ENCODE data around the gene ALDH1A3. TPM values are rescaled to one million over a fixed set of nuclear protein-coding genes. Genes with fewer than 3 reads are reported as not detected.

ALDH1A3 gene
- total and polyA plus RNA-seq, 2 donors (not counting 1 experiment from before 2014, with no cell fraction given), result not detected

DNA sequence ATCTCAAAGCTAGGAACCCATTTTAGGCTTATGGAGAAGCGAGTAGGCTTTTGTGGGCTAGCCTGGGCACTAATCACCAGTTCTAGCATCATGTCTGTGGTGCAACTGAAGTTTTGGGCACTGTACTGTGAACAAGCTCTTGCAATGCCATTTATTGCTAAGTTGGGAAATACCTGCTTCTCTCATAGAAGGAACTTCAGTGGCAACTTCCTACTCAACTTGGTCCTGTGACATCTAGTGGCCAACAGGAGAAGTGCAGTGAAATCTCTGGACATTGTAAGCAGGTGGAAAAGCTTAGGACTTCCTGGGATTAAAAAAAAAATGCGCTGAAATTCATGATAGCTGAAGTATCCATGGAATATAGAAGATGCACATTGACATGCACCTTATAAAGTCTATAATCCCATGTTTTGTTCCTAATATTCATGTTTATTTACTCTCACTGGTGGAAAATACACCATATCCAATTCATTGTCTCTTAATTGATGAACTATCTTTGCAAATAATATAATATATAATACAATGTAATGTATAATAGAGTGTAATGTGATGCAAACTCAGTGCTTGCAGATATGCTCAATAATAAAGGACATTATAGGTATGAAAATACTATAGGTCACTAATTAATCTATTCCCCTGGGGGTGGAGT, 6.5 kb upstream of the ALDH1A3 start:
- H3K4me1 ChIP-seq (ENCODE audit: control insufficient read depth in 2 of 2, insufficient read depth in 2 of 2, low read length in 2 of 2), result no peaks in the 10 kb centered on the region
- H4K20me1 ChIP-seq (ENCODE audit: control insufficient read depth, insufficient read depth, low read length, poor library complexity, severe bottlenecking), result no peaks in the 10 kb centered on the region
- H3K9ac ChIP-seq (ENCODE audit: low read length), result no peak overlapping the region
- no peaks in the 10 kb centered on the region for H3K79me2 ChIP-seq (ENCODE audit: control insufficient read depth, insufficient read depth, low read length)
- Mint-ChIP-seq H3K9me3 (ENCODE audit: insufficient read depth) (no peaks in the 10 kb centered on the region), H3K27me3 (peaks cover 30% of the 10 kb centered on the region), H3K27ac (no peak overlapping the region), H3K4me3 (no peak overlapping the region), H3K4me1 (no peaks in the 10 kb centered on the region)
- ChIA-PET POLR2A (no interaction called here), CTCF (interaction anchor here (0.7 to 2.6 kb wide), 27 partner anchors 9 to 1599 kb away, joined by 3 to 15 read pairs (median 4); partner anchors contain the start of genes ASB7 and LINS1)
- peaks cover 0 to 13% (median 6%) of the 10 kb centered on the region in 3 donors for H3K9me3 ChIP-seq (ENCODE audit: control extremely low read depth in 1 of 3, control insufficient read depth in 2 of 3, insufficient read depth in 1 of 3, low read length in 2 of 3)
- peak; percentile 73 for DNase-seq
- peaks cover 0 to 25% (median 6%) of the 10 kb centered on the region in 4 experiments for H3K27me3 ChIP-seq (replicated peaks in 1 of 4; ENCODE audit: control extremely low read depth in 1 of 4, control insufficient read depth in 3 of 4, insufficient read depth in 4 of 4, low read length in 3 of 4)
- peak; percentile 80 for ATAC-seq (ENCODE audit: low read depth)
- no peaks in the 10 kb centered on the region for H3K36me3 ChIP-seq (replicated peaks in 1 of 2; ENCODE audit: control extremely low read depth in 1 of 2, control insufficient read depth in 1 of 2, extremely low read depth in 1 of 2, insufficient read depth in 2 of 2, low read length in 1 of 2)
- TF ChIP-seq, protein P1, sequence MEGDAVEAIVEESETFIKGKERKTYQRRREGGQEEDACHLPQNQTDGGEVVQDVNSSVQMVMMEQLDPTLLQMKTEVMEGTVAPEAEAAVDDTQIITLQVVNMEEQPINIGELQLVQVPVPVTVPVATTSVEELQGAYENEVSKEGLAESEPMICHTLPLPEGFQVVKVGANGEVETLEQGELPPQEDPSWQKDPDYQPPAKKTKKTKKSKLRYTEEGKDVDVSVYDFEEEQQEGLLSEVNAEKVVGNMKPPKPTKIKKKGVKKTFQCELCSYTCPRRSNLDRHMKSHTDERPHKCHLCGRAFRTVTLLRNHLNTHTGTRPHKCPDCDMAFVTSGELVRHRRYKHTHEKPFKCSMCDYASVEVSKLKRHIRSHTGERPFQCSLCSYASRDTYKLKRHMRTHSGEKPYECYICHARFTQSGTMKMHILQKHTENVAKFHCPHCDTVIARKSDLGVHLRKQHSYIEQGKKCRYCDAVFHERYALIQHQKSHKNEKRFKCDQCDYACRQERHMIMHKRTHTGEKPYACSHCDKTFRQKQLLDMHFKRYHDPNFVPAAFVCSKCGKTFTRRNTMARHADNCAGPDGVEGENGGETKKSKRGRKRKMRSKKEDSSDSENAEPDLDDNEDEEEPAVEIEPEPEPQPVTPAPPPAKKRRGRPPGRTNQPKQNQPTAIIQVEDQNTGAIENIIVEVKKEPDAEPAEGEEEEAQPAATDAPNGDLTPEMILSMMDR (IDR thresholded peaks at IDR 0.05), result peak; percentile 97
- TF ChIP-seq EZH2 (IDR thresholded peaks at IDR 0.05; ENCODE audit: borderline replicate concordance, insufficient read depth, low read depth, low read length, poor library complexity, severe bottlenecking), result no peak
- H3K27ac ChIP-seq (ENCODE audit: low read length in 2 of 2), result no peak overlapping the region
- no peak overlapping the region for H3K4me3 ChIP-seq (ENCODE audit: control extremely low read depth in 1 of 5, extremely low read depth in 1 of 5, insufficient read depth in 1 of 5, low read depth in 2 of 5, low read length in 4 of 5)
- no peak overlapping the region for H3K4me2 ChIP-seq (replicated peaks; ENCODE audit: low read depth, low read length, poor library complexity, severe bottlenecking)
- WGBS (ENCODE audit: insufficient coverage), result no CpG with 5 or more reads among the region's 2 CpGs
- intact Hi-C loops (cut with micrococcal nuclease), result loop anchor here (1.0 to 2.0 kb wide), 2 partner anchors 46 to 245 kb away; partner anchors contain the start of gene LRRK1
- no peak overlapping the region for H2AFZ ChIP-seq (ENCODE audit: insufficient read depth, low read depth, low read length, poor library complexity, severe bottlenecking)

GRCh38 chr15:100875495-100875894, 4.1 kb upstream of the ALDH1A3 start:
- no peak overlapping the region for H2AFZ ChIP-seq (ENCODE audit: insufficient read depth, low read depth, low read length, poor library complexity, severe bottlenecking)
- H3K27me3 ChIP-seq (replicated peaks in 1 of 4; ENCODE audit: control extremely low read depth in 1 of 4, control insufficient read depth in 3 of 4, insufficient read depth in 4 of 4, low read length in 3 of 4), result peaks cover 0 to 37% (median 13%) of the 10 kb centered on the region in 4 experiments
- no peak overlapping the region for H3K4me3 ChIP-seq (ENCODE audit: control extremely low read depth in 1 of 5, extremely low read depth in 1 of 5, insufficient read depth in 1 of 5, low read depth in 2 of 5, low read length in 4 of 5)
- no peak overlapping the region for H3K4me2 ChIP-seq (replicated peaks; ENCODE audit: low read depth, low read length, poor library complexity, severe bottlenecking)
- no peaks in the 10 kb centered on the region for H3K36me3 ChIP-seq (replicated peaks in 1 of 2; ENCODE audit: control extremely low read depth in 1 of 2, control insufficient read depth in 1 of 2, extremely low read depth in 1 of 2, insufficient read depth in 2 of 2, low read length in 1 of 2)
- ChIA-PET CTCF (interaction anchor here (1.0 to 1.2 kb wide), 2 partner anchors 14 to 124 kb away, joined by 4 read pairs; no protein-coding TSS in a partner anchor), POLR2A (no interaction called here)
- no peak overlapping the region for H3K27ac Mint-ChIP-seq
- H3K4me1 ChIP-seq (ENCODE audit: control insufficient read depth in 2 of 2, insufficient read depth in 2 of 2, low read length in 2 of 2), result peaks cover 7 to 9% of the 10 kb centered on the region in 2 donors
- no peaks in the 10 kb centered on the region for H4K20me1 ChIP-seq (ENCODE audit: control insufficient read depth, insufficient read depth, low read length, poor library complexity, severe bottlenecking)
- H3K9me3 ChIP-seq (ENCODE audit: control extremely low read depth in 1 of 3, control insufficient read depth in 2 of 3, insufficient read depth in 1 of 3, low read length in 2 of 3), result no peaks in the 10 kb centered on the region
- H3K4me1 Mint-ChIP-seq, result peaks cover 7% of the 10 kb centered on the region
- no peak for TF ChIP-seq EZH2 (IDR thresholded peaks at IDR 0.05; ENCODE audit: borderline replicate concordance, insufficient read depth, low read depth, low read length, poor library complexity, severe bottlenecking)
- TF ChIP-seq, protein P1 (IDR thresholded peaks at IDR 0.05), result no peak
- no peak overlapping the region for H3K4me3 Mint-ChIP-seq
- no peak overlapping the region for H3K27ac ChIP-seq (ENCODE audit: low read length in 2 of 2)
- no peaks in the 10 kb centered on the region for H3K79me2 ChIP-seq (ENCODE audit: control insufficient read depth, insufficient read depth, low read length)
- intact Hi-C loops (cut with micrococcal nuclease), result no loop called here
- DNase-seq (no peak), ATAC-seq (ENCODE audit: low read depth) (no peak)
- H3K27me3 Mint-ChIP-seq, result peaks cover 41% of the 10 kb centered on the region
- H3K9me3 Mint-ChIP-seq (ENCODE audit: insufficient read depth), result no peaks in the 10 kb centered on the region
- no peak overlapping the region for H3K9ac ChIP-seq (ENCODE audit: low read length)
- WGBS (ENCODE audit: insufficient coverage), result 86% methylated on average over 1 of the region's 2 CpGs

Data from B cell (primary cell).